B cell (primary cell): ENCODE data around the gene LDHAL6A. TPM values are rescaled to one million over a fixed set of nuclear protein-coding genes. Genes with fewer than 3 reads are reported as not detected.
"Not testable (repeated sequence)": the region's sequence is repeated elsewhere in the genome, so short reads cannot be mapped to it uniquely, and the experiment has no call there.

Experiments
- ATAC-seq: fragments of 200-7000 bp; cut with Tn5 transposase; one replicate; pipeline ENCODE4 v1.10.0; 2021; ENCODE audit warnings: low read depth, mild to moderate bottlenecking, moderate number of reproducible peaks, moderate library complexity
- CTCF ChIA-PET: fragments of 350-600 bp; sonication (Branson Sonifier 250); formaldehyde crosslinking; loops from one replicate; lab custom pipeline; 2021; ENCODE audit warnings: antibody characterized with exemption, inconsistent platforms; lab: Charles Lee
- POLR2A ChIA-PET: fragments of 350-600 bp; sonication (Branson Sonifier 250); formaldehyde crosslinking; loops from one replicate; lab custom pipeline; 2021; ENCODE audit warnings: antibody characterized with exemption; lab: Charles Lee
- DNase-seq: peaks from one replicate; pipeline ENCODE4 v3.0.0; 2013
- H2AFZ ChIP-seq: 2 replicates; pipeline ENCODE4 v1.6.1; 2012; ENCODE audit warnings: mild to moderate bottlenecking, low read depth, low read length; ENCODE audit not compliant: insufficient read depth, poor library complexity, severe bottlenecking
- H3K27ac ChIP-seq, 2 donors: 1 replicate in 1 of 2; 2 replicates in 1 of 2; pipeline ENCODE4 v1.5.1; 2012 to 2013; ENCODE audit warnings: low read length in 2 of 2, mild to moderate bottlenecking in 2 of 2, moderate library complexity in 1 of 2
- H3K27me3 ChIP-seq, 4 experiments: fragments of 200-600 bp in 1 of 4; sonication (generic) in 1 of 4; replicated peaks in 1 of 4; 1 replicate in 2 of 4; 2 replicates in 2 of 4; pipeline versions ENCODE4 v1.6.1 to v1.7.0; 2013 to 2016; ENCODE audit warnings: low read length in 3 of 4, mild to moderate bottlenecking in 2 of 4, mixed read lengths in 1 of 4, moderate library complexity in 1 of 4; ENCODE audit not compliant: insufficient read depth in 4 of 4, control insufficient read depth in 3 of 4; ENCODE audit errors: control extremely low read depth in 1 of 4
- H3K36me3 ChIP-seq, 2 experiments: replicated peaks in 1 of 2; 1 replicate in 1 of 2; 2 replicates in 1 of 2; pipeline versions ENCODE4 v1.6.1 to v1.7.1; 2013; ENCODE audit warnings: low read length in 1 of 2; ENCODE audit not compliant: insufficient read depth in 2 of 2, control insufficient read depth in 1 of 2; ENCODE audit errors: control extremely low read depth in 1 of 2, extremely low read depth in 1 of 2
- H3K4me1 ChIP-seq, 2 donors: fragments of 200-600 bp in 1 of 2; sonication (generic) in 1 of 2; 1 replicate in 1 of 2; 2 replicates in 1 of 2; pipeline versions ENCODE4 v1.5.1 to v1.6.1; 2013 to 2017; ENCODE audit warnings: low read length in 2 of 2; ENCODE audit not compliant: control insufficient read depth in 2 of 2, insufficient read depth in 2 of 2
- H3K4me2 ChIP-seq: replicated peaks from 2 replicates; pipeline ENCODE3; 2012; ENCODE audit warnings: mild to moderate bottlenecking, low read depth, low read length; ENCODE audit not compliant: poor library complexity, severe bottlenecking
- H3K4me3 ChIP-seq, 5 experiments: fragments of 200-600 bp in 1 of 5; sonication (generic) in 1 of 5; 1 replicate in 3 of 5; 2 replicates in 2 of 5; pipeline versions ENCODE4 v1.5.1 to v1.7.0; 2011 to 2016; ENCODE audit warnings: low read length in 4 of 5, mild to moderate bottlenecking in 4 of 5, low read depth in 2 of 5, control low read depth in 1 of 5, moderate library complexity in 1 of 5; ENCODE audit not compliant: insufficient read depth in 1 of 5; ENCODE audit errors: control extremely low read depth in 1 of 5, extremely low read depth in 1 of 5
- H3K79me2 ChIP-seq: fragments of 200-600 bp; sonication (generic); one replicate; pipeline ENCODE4 v1.6.0; 2016; ENCODE audit warnings: low read length; ENCODE audit not compliant: control insufficient read depth, insufficient read depth
- H3K9ac ChIP-seq: fragments of 200-600 bp; sonication (generic); 2 replicates; pipeline ENCODE4 v1.6.1; 2017; ENCODE audit warnings: mild to moderate bottlenecking, low read length, moderate library complexity
- H3K9me3 ChIP-seq, 3 donors: one replicate each; pipeline versions ENCODE4 v1.6.1 to v1.7.1; 2013; ENCODE audit warnings: low read length in 2 of 3; ENCODE audit not compliant: control insufficient read depth in 2 of 3, insufficient read depth in 1 of 3; ENCODE audit errors: control extremely low read depth in 1 of 3
- H4K20me1 ChIP-seq: 2 replicates; pipeline ENCODE4 v1.6.0; 2012; ENCODE audit warnings: mild to moderate bottlenecking, low read length; ENCODE audit not compliant: insufficient read depth, control insufficient read depth, poor library complexity, severe bottlenecking
- H3K27ac Mint-ChIP-seq: one replicate; pipeline ENCODE4 v1.8.0; 2021; ENCODE audit warnings: mixed read lengths
- H3K27me3 Mint-ChIP-seq: one replicate; pipeline ENCODE4 v1.8.0; 2021; ENCODE audit warnings: mixed read lengths
- H3K4me1 Mint-ChIP-seq: one replicate; pipeline ENCODE4 v1.8.0; 2021; ENCODE audit warnings: mixed read lengths
- H3K4me3 Mint-ChIP-seq: one replicate; pipeline ENCODE4 v1.8.0; 2021; ENCODE audit warnings: mixed read lengths
- H3K9me3 Mint-ChIP-seq: one replicate; pipeline ENCODE4 v1.8.0; 2022; ENCODE audit warnings: mixed read lengths; ENCODE audit not compliant: insufficient read depth
- CTCF ChIP-seq: fragments of 200-600 bp; IDR thresholded peaks from one replicate; pipeline ENCODE4 v1.8.0; 2022; ENCODE audit warnings: antibody characterized with exemption, mild to moderate bottlenecking
- EZH2 ChIP-seq: IDR thresholded peaks from 2 replicates; pipeline ENCODE4 v1.6.1; 2012; ENCODE audit warnings: borderline replicate concordance, low read depth, mild to moderate bottlenecking, moderate library complexity, low read length; ENCODE audit not compliant: insufficient read depth, poor library complexity, severe bottlenecking
- WGBS: methylation state at CpG from one replicate; pipeline ENCODE4 v1.1.5; 2013; ENCODE audit warnings: missing lambda C conversion rate; ENCODE audit not compliant: insufficient coverage; 5-methylcytosine and 5-hydroxymethylcytosine counted together
- intact Hi-C: fragments of 100-400 bp; cut with micrococcal nuclease; formaldehyde crosslinking; loops from one replicate; pipeline ENCODE4 v1.10.0; 2022
- polyA minus RNA-seq: library from RNA; depleted of rRNA, polyadenylated mRNA; stranded (reverse); fragments of >200 nt; gene quantifications from 2 replicates; pipeline ENCODE4 v1.2.3, GENCODE V29; 2012
- polyA plus RNA-seq: library from polyadenylated mRNA; depleted of rRNA; stranded (reverse); fragments of >200 nt; gene quantifications from 2 replicates; pipeline ENCODE4 v1.2.3, GENCODE V29; 2012
- total RNA-seq, 2 donors: library from RNA; stranded (reverse); fragments of 120-200 nt in 1 of 2; gene quantifications; 1 replicate in 1 of 2; 2 replicates in 1 of 2; pipeline versions ENCODE4 v1.2.3 to v1.2.4, GENCODE V29; 2013 to 2022

Gene LDHAL6A
- total RNA-seq (0.27 TPM in 1 of 2 replicates, not detected in the other), polyA plus RNA-seq (0.12 TPM in 1 of 2 replicates, not detected in the other), polyA minus RNA-seq (0.21 TPM in 1 of 2 replicates, not detected in the other)
- total RNA-seq (2013), result 0.07 TPM

GRCh38 chr11:18455686-18456372 is at the start of gene LDHAL6A:
Gene LDHAL6A (plus strand): TSS chr11:18455856. CDS start chr11:18456681, 825 bp downstream.
- H3K4me1 Mint-ChIP-seq, result no peaks in the 10 kb centered on the region
- DNase-seq (peak; percentile 4), ATAC-seq (no peak)
- peak within 1 kb of the TSS in 2 of 5 experiments; percentile 5 to 9 for H3K4me3 ChIP-seq
- no peak within 1 kb of the TSS for H3K27ac Mint-ChIP-seq
- H3K4me2 ChIP-seq, result peak within 1 kb of the TSS; percentile 17
- no peaks in the 10 kb centered on the region for H3K36me3 ChIP-seq
- H3K4me3 Mint-ChIP-seq, result no peak within 1 kb of the TSS
- no peak within 1 kb of the TSS for H3K27ac ChIP-seq
- no peaks in the 10 kb centered on the region for H3K27me3 ChIP-seq
- ChIA-PET CTCF (interaction anchor here (1.2 kb wide), 1 partner anchor 13 kb away, joined by 3 read pairs; no protein-coding TSS in a partner anchor), POLR2A (no interaction called here)
- H4K20me1 ChIP-seq, result no peaks in the 10 kb centered on the region
- WGBS, result 69% methylated on average over 46 of the region's 47 CpGs
- no peaks in the 10 kb centered on the region for H3K4me1 ChIP-seq
- TF ChIP-seq EZH2 (no peak), CTCF (no peak)
- peaks cover 12% of the 10 kb centered on the region for H3K27me3 Mint-ChIP-seq
- intact Hi-C loops, result no loop called here
- H3K9ac ChIP-seq, result no peak within 1 kb of the TSS
- no peaks in the 10 kb centered on the region for H3K79me2 ChIP-seq
- H3K9me3 ChIP-seq, result peaks cover 0 to 6% (median 0%) of the 10 kb centered on the region in 3 donors
- H3K9me3 Mint-ChIP-seq, result no peaks in the 10 kb centered on the region
- H2AFZ ChIP-seq, result peak within 1 kb of the TSS; percentile 6

GRCh38 chr11:18407400-18407799 is 48.3 kb upstream of the LDHAL6A start:
- not testable (repeated sequence) for H3K4me1 Mint-ChIP-seq, H3K4me3 Mint-ChIP-seq

More at GRCh38 chr11:18407400-18407799, 48.3 kb upstream of the LDHAL6A start:
- H3K27ac Mint-ChIP-seq, ATAC-seq, H3K27me3 ChIP-seq, H3K4me2 ChIP-seq, H4K20me1 ChIP-seq, H3K9me3 Mint-ChIP-seq, H2AFZ ChIP-seq, H3K9ac ChIP-seq, DNase-seq, H3K79me2 ChIP-seq, H3K27ac ChIP-seq, POLR2A ChIA-PET, H3K4me1 ChIP-seq, H3K9me3 ChIP-seq, intact Hi-C loops, CTCF ChIA-PET, H3K4me3 ChIP-seq, H3K27me3 Mint-ChIP-seq: not testable (repeated sequence)
- WGBS, result 100% methylated on average over 1 of the region's 3 CpGs
- peaks cover 6 to 51% of the 10 kb centered on the region in 2 experiments for H3K36me3 ChIP-seq
